HCT116 (cell line): Measurements from ENCODE around the gene ERI2. TPM values are rescaled to one million over a fixed set of nuclear protein-coding genes. Genes with fewer than 3 reads are reported as not detected.

Experiments
- ATAC-seq: fragments of 200-7000 bp; cut with Tn5 transposase; 2 replicates; pipeline ENCODE4 v1.9.1; 2020; ENCODE audit warnings: mild to moderate bottlenecking, moderate library complexity
- BruUV-seq: library from RNA; stranded (reverse); fragments of 400-500 nt; replicated peaks from 2 replicates; lab custom pipeline; 2021; lab: Mats Ljungman, UMichigan
- CTCF ChIA-PET: fragments of 300-600 bp; sonication (Branson Sonifier 250); formaldehyde crosslinking; loops from one replicate; lab custom pipeline; 2021; ENCODE audit warnings: antibody characterized with exemption; lab: Charles Lee
- POLR2A ChIA-PET: fragments of 300-600, 350-600 bp; sonication (Branson Sonifier 250); formaldehyde crosslinking; loops from one replicate; lab custom pipeline; 2021; ENCODE audit warnings: antibody characterized with exemption; lab: Charles Lee
- RAD21 ChIA-PET, 2 experiments: fragments of 300-600 bp; sonication (Branson Sonifier 250); formaldehyde crosslinking; loops; one replicate each; lab custom pipeline; 2023; ENCODE audit warnings: low total read pairs in 2 of 2; ENCODE audit not compliant: uncharacterized antibody in 2 of 2, unreplicated experiment in 2 of 2, low non-redundant PET in 1 of 2; lab: Charles Lee
- DNase-seq: peaks from one replicate; pipeline ENCODE4 v3.0.0-alpha.2; 2010; ENCODE audit warnings: low read depth, low spot score
- H2AFZ ChIP-seq: fragments of 200-600 bp; shearing (Covaris generic), sonication (generic); 2 replicates; pipeline ENCODE4 v1.6.1; 2017; ENCODE audit warnings: low read depth, mixed run types, mixed read lengths, antibody characterized with exemption, low read length; ENCODE audit not compliant: poor library complexity, severe bottlenecking
- H3K27ac ChIP-seq: 2 replicates; pipeline ENCODE4 v1.5.1; 2012; ENCODE audit warnings: low read depth, low read length
- H3K27me3 ChIP-seq: fragments of 200-600 bp; sonication (generic); 2 replicates; pipeline ENCODE4 v1.6.1; 2016; ENCODE audit warnings: mixed run types, low read length, mixed read lengths; ENCODE audit not compliant: insufficient read depth
- H3K36me3 ChIP-seq, 2 experiments: fragments of 200-500 bp in 1 of 2; fragments of 200-600 bp in 1 of 2; sonication (Bioruptor generic) in 1 of 2; sonication (generic) in 1 of 2; 2 replicates each; pipeline versions ENCODE4 v1.5.1 to v1.6.1; 2014 to 2016; ENCODE audit warnings: low read length in 2 of 2, inconsistent platforms in 1 of 2, mixed read lengths in 1 of 2, mixed run types in 1 of 2; ENCODE audit not compliant: insufficient read depth in 2 of 2, control insufficient read depth in 1 of 2
- H3K4me1 ChIP-seq, 2 experiments: fragments of 200-600 bp in 1 of 2; sonication (generic) in 1 of 2; 2 replicates each; pipeline versions ENCODE4 v1.5.1 to v1.6.1; 2012 to 2017; ENCODE audit warnings: low read length in 2 of 2, inconsistent platforms in 1 of 2, mild to moderate bottlenecking in 1 of 2, mixed read lengths in 1 of 2, mixed run types in 1 of 2, moderate library complexity in 1 of 2; ENCODE audit not compliant: insufficient read depth in 2 of 2, control insufficient read depth in 1 of 2
- H3K4me2 ChIP-seq: fragments of 200-600 bp; sonication (generic); 2 replicates; pipeline ENCODE4 v1.6.1; 2017; ENCODE audit warnings: mixed run types, low read length, mixed read lengths
- H3K4me3 ChIP-seq, 2 experiments: fragments of 200-600 bp in 1 of 2; sonication (generic) in 1 of 2; replicated peaks in 1 of 2; 2 replicates each; pipeline ENCODE4 v1.5.1; 2011 to 2016; ENCODE audit warnings: low read length in 2 of 2, control low read depth in 1 of 2, low read depth in 1 of 2, mild to moderate bottlenecking in 1 of 2, mixed read lengths in 1 of 2, mixed run types in 1 of 2
- H3K79me2 ChIP-seq: fragments of 200-600 bp; sonication (generic); 2 replicates; pipeline ENCODE4 v1.6.1; 2017; ENCODE audit warnings: mild to moderate bottlenecking, mixed run types, low read length, moderate library complexity, mixed read lengths; ENCODE audit not compliant: insufficient read depth
- H3K9ac ChIP-seq: fragments of 200-600 bp; sonication (generic); 2 replicates; pipeline ENCODE4 v1.6.1; 2016; ENCODE audit warnings: low read length, mixed read lengths
- H3K9me2 ChIP-seq: fragments of 200-600 bp; sonication (generic), shearing (Covaris generic); 2 replicates; pipeline ENCODE4 v1.6.1; 2017; ENCODE audit warnings: mixed run types, mild to moderate bottlenecking, moderate library complexity; ENCODE audit not compliant: insufficient read depth
- H3K9me3 ChIP-seq, 2 experiments: fragments of 200-500 bp in 1 of 2; fragments of 200-600 bp in 1 of 2; sonication (Bioruptor generic) in 1 of 2; sonication (generic) in 1 of 2; 2 replicates each; pipeline ENCODE4 v1.6.1; 2014 to 2017; ENCODE audit warnings: low read length in 2 of 2, mixed read lengths in 2 of 2, inconsistent platforms in 1 of 2, low read depth in 1 of 2, mild to moderate bottlenecking in 1 of 2, mixed run types in 1 of 2, moderate library complexity in 1 of 2; ENCODE audit not compliant: control insufficient read depth in 1 of 2, insufficient read depth in 1 of 2
- H4K20me1 ChIP-seq: fragments of 200-600 bp; sonication (generic), shearing (Covaris generic); 2 replicates; pipeline ENCODE4 v1.6.1; 2017; ENCODE audit warnings: mixed run types, mild to moderate bottlenecking, moderate library complexity; ENCODE audit not compliant: insufficient read depth
- ATF3 ChIP-seq: IDR thresholded peaks from 2 replicates; pipeline ENCODE4 v1.6.1; 2012
- CBX3 ChIP-seq: IDR thresholded peaks from 2 replicates; pipeline ENCODE4 v1.6.1; 2012; ENCODE audit warnings: low read depth
- CEBPB ChIP-seq: IDR thresholded peaks from 2 replicates; pipeline ENCODE4 v1.6.1; 2012; ENCODE audit warnings: low read depth
- ELF1 ChIP-seq: IDR thresholded peaks from 2 replicates; pipeline ENCODE4 v1.6.1; 2012; ENCODE audit warnings: low read depth, borderline replicate concordance
- JUND ChIP-seq: IDR thresholded peaks from 2 replicates; pipeline ENCODE4 v1.6.1; 2012
- POLR2AphosphoS5 ChIP-seq: IDR thresholded peaks from 2 replicates; pipeline ENCODE4 v1.6.1; 2011; ENCODE audit warnings: mild to moderate bottlenecking, low read depth, low read length, moderate library complexity
- RAD21 ChIP-seq: IDR thresholded peaks from 2 replicates; pipeline ENCODE4 v1.6.1; 2012; ENCODE audit warnings: low read depth, mild to moderate bottlenecking
- SP1 ChIP-seq: IDR thresholded peaks from 2 replicates; pipeline ENCODE4 v1.6.1; 2012; ENCODE audit warnings: low read depth
- YY1 ChIP-seq: IDR thresholded peaks from 2 replicates; pipeline ENCODE4 v1.6.1; 2011; ENCODE audit warnings: low read length, low read depth, moderate library complexity, mild to moderate bottlenecking; ENCODE audit not compliant: insufficient replicate concordance; ENCODE audit errors: extremely low read depth
- ZFX ChIP-seq: fragments of 450-650 bp; IDR thresholded peaks from 2 replicates; pipeline ENCODE4 v1.6.1; 2017
- ZNF274 ChIP-seq: fragments of 200-500 bp; sonication (Bioruptor generic); IDR thresholded peaks from 2 replicates; pipeline ENCODE4 v1.6.1; 2014; ENCODE audit warnings: mild to moderate bottlenecking, low read depth, low read length, inconsistent platforms
- intact Hi-C: fragments of 100-400 bp; cut with micrococcal nuclease; formaldehyde crosslinking; loops from 2 replicates; pipeline ENCODE4 v1.10.0; 2022
- total RNA-seq: library from RNA; stranded (reverse); gene quantifications from one replicate; pipeline ENCODE4 v1.2.1, GENCODE V29; 2021; ENCODE audit not compliant: unreplicated experiment

The ERI2 gene
- total RNA-seq, 1 experiment from 2014 or later: 42.1 TPM

DNA sequence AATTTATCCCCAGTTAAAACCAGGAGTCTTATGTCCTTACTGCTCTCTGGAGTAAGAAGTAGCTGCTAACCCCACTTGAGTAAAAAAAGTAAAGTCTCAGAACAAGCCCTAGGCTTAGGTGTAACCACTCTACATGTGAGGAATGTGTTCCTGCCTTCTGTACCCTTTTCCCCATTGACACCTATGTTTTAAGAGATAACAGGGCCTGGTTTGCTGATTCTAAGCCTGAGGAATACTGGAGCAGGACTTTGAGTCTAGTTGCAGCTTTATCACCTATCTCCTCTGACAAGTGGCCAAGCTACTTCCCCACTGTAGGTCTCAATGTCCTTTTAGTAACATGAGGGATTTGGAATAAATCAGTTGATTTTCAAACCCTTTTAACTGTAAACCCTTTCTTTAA is 40.3 kb upstream of the ERI2 start:
- Histone ChIP-seq H3K9me3 (no peaks in the 10 kb centered on the region), H3K4me3 (no peak overlapping the region), H3K36me3 (no peaks in the 10 kb centered on the region; a peak in 1 of 4 replicates), H3K27ac (no peak overlapping the region), H3K9me2 (no peaks in the 10 kb centered on the region), H3K9ac (no peak overlapping the region), H3K79me2 (no peaks in the 10 kb centered on the region)
- ChIA-PET POLR2A (no interaction called here), CTCF (no interaction called here)
- TF ChIP-seq POLR2AphosphoS5 (no peak), ZFX (no peak), SP1 (no peak), JUND (no peak), CEBPB (no peak), RAD21 (no peak), YY1 (no peak), CBX3 (no peak), ZNF274 (no peak), ATF3 (no peak)
- TF ChIP-seq, all 23 proteins: peak for 0
- no peak overlapping the region for H2AFZ ChIP-seq
- no peaks in the 10 kb centered on the region for H4K20me1 ChIP-seq
- no peak overlapping the region for H3K4me2 ChIP-seq
- DNase-seq (no peak), ATAC-seq (no peak)
- no TSS peak for BruUV-seq
- no peaks in the 10 kb centered on the region for H3K27me3 ChIP-seq
- intact Hi-C loops: no loop called here
- RAD21 ChIA-PET: no interaction called here
- H3K4me1 ChIP-seq: peaks cover 6 to 8% of the 10 kb centered on the region in 2 experiments

GRCh38 chr16:20846030-20846429 is 39.8 kb upstream of the ERI2 start:
- H3K4me3 ChIP-seq: no peak overlapping the region
- no peak for DNase-seq
- RAD21 ChIA-PET: no interaction called here
- no peak overlapping the region for H3K9ac ChIP-seq
- POLR2A ChIA-PET: no interaction called here
- H4K20me1 ChIP-seq: no peaks in the 10 kb centered on the region
- no peaks in the 10 kb centered on the region for H3K79me2 ChIP-seq
- H3K27me3 ChIP-seq: no peaks in the 10 kb centered on the region
- no peak overlapping the region for H3K4me2 ChIP-seq
- H2AFZ ChIP-seq: no peak overlapping the region
- no peak for TF ChIP-seq ELF1
- TF ChIP-seq JUND: no peak
- TF ChIP-seq, all 23 proteins: peak for 0
- Histone ChIP-seq H3K36me3 (peaks cover 0 to under 1% of the 10 kb centered on the region in 2 experiments; a peak in 1 of 4 replicates), H3K9me3 (no peaks in the 10 kb centered on the region), H3K27ac (no peak overlapping the region), H3K4me1 (peaks cover 1 to 3% of the 10 kb centered on the region in 2 experiments; a peak in 3 of 4 replicates), H3K9me2 (no peaks in the 10 kb centered on the region)
- CTCF ChIA-PET: no interaction called here
- ATAC-seq: no peak
- intact Hi-C loops: no loop called here
- BruUV-seq: no TSS peak
